OCI-LY7 (cell line): Measurements from ENCODE around the gene RAD51B. TPM values are rescaled to one million over a fixed set of nuclear protein-coding genes. Genes with fewer than 3 reads are reported as not detected.

Experiments used
- BruUV-seq: library from RNA; stranded (reverse); fragments of 400-500 nt; replicated peaks from 2 replicates; lab custom pipeline; 2021; lab: Mats Ljungman, UMichigan
- CTCF ChIA-PET: fragments of 300-600 bp; sonication (Branson Sonifier 250); formaldehyde crosslinking; loops from one replicate; lab custom pipeline; 2022; ENCODE audit warnings: antibody characterized with exemption; ENCODE audit not compliant: unreplicated experiment; lab: Charles Lee
- POLR2A ChIA-PET: fragments of 300-600 bp; sonication (Branson Sonifier 250); formaldehyde crosslinking; loops from one replicate; lab custom pipeline; 2022; ENCODE audit warnings: antibody characterized with exemption; lab: Charles Lee
- DNase-seq: peaks from one replicate; pipeline ENCODE4 v3.0.0-alpha.2; 2015; ENCODE audit warnings: low spot score
- H2AFZ ChIP-seq: fragments of 200-600 bp; sonication (generic), shearing (Covaris generic); 2 replicates; pipeline ENCODE4 v1.6.1; 2014; ENCODE audit warnings: mild to moderate bottlenecking, antibody characterized with exemption, low read length, moderate library complexity
- H3K27ac ChIP-seq: fragments of 200-600 bp; sonication (generic); 2 replicates; pipeline ENCODE4 v1.5.1; 2014; ENCODE audit warnings: mixed run types, low read depth, mild to moderate bottlenecking, moderate library complexity, low read length, inconsistent platforms; ENCODE audit not compliant: poor library complexity, severe bottlenecking
- H3K36me3 ChIP-seq: fragments of 200-600 bp; sonication (generic); 2 replicates; pipeline ENCODE4 v1.6.1; 2014; ENCODE audit warnings: mild to moderate bottlenecking, antibody characterized with exemption, low read length, moderate library complexity, mixed read lengths; ENCODE audit not compliant: insufficient read depth
- H3K4me1 ChIP-seq: fragments of 200-600 bp; sonication (generic); 2 replicates; pipeline ENCODE4 v1.5.1; 2014; ENCODE audit warnings: mild to moderate bottlenecking, low read length; ENCODE audit not compliant: insufficient read depth, poor library complexity, severe bottlenecking
- H3K4me2 ChIP-seq: fragments of 200-600 bp; sonication (generic); 2 replicates; pipeline ENCODE4 v1.6.1; 2014; ENCODE audit warnings: mild to moderate bottlenecking, low read length
- H3K4me3 ChIP-seq: fragments of 200-600 bp; sonication (generic); 2 replicates; pipeline ENCODE4 v1.5.1; 2014; ENCODE audit warnings: mild to moderate bottlenecking, low read depth, low read length; ENCODE audit not compliant: poor library complexity, severe bottlenecking
- H3K79me2 ChIP-seq: fragments of 200-600 bp; sonication (generic); 2 replicates; pipeline ENCODE4 v1.6.1; 2016; ENCODE audit warnings: low read depth, mild to moderate bottlenecking, low read length, moderate library complexity, mixed read lengths; ENCODE audit not compliant: insufficient read depth
- H3K9me2 ChIP-seq: fragments of 200-600 bp; sonication (generic); 2 replicates; pipeline ENCODE4 v1.6.1; 2016; ENCODE audit warnings: mild to moderate bottlenecking, low read length, mixed read lengths; ENCODE audit not compliant: insufficient read depth
- H3K9me3 ChIP-seq: fragments of 200-600 bp; sonication (generic); 2 replicates; pipeline ENCODE4 v1.6.1; 2014; ENCODE audit warnings: mild to moderate bottlenecking, mixed run types, low read length, mixed read lengths
- H4K20me1 ChIP-seq: fragments of 200-600 bp; sonication (generic); 2 replicates; pipeline ENCODE4 v1.6.1; 2014; ENCODE audit warnings: mild to moderate bottlenecking, antibody characterized with exemption, low read length, moderate library complexity, mixed read lengths; ENCODE audit not compliant: insufficient read depth
- CTCF ChIP-seq: fragments of 200-600 bp; sonication (generic); conservative IDR thresholded peaks from 2 replicates; pipeline ENCODE4 v1.5.1; 2014; ENCODE audit warnings: mild to moderate bottlenecking, antibody characterized with exemption, low read length, moderate library complexity, mixed read lengths
- EZH2phosphoT487 ChIP-seq: fragments of 200-600 bp; sonication (generic); IDR thresholded peaks from 2 replicates; pipeline ENCODE4 v1.6.1; 2018; ENCODE audit warnings: low read depth, borderline replicate concordance, mild to moderate bottlenecking, mixed run types, antibody characterized with exemption, low read length, moderate library complexity, mixed read lengths
- intact Hi-C: fragments of 100-400 bp; cut with micrococcal nuclease; formaldehyde crosslinking; loops from one replicate; pipeline ENCODE4 v1.10.0; 2022; ENCODE audit not compliant: unreplicated experiment
- total RNA-seq, 2 experiments: library from RNA; depleted of rRNA in 1 of 2; stranded (reverse); fragments of >200 nt in 1 of 2; shearing (Covaris generic) in 1 of 2; gene quantifications; 2 replicates each; pipeline ENCODE4 v1.2.3, GENCODE V29; 2014 to 2022

Gene RAD51B
- total RNA-seq, 2 experiments from 2014 or later, result 41.4 to 89.9 TPM

GRCh38 chr14:68248481-68249255 lies 429.1 kb downstream of the RAD51B start:
- Histone ChIP-seq H3K79me2 (no peaks in the 10 kb centered on the region), H3K9me2 (no peaks in the 10 kb centered on the region), H3K4me2 (peak overlapping the region; percentile 60), H2AFZ (peak overlapping the region; percentile 62), H3K9me3 (no peaks in the 10 kb centered on the region; the same call in 1 of the 2 replicates), H4K20me1 (no peaks in the 10 kb centered on the region), H3K36me3 (no peaks in the 10 kb centered on the region), H3K27ac (peak overlapping the region; percentile 66), H3K4me1 (peaks cover 60% of the 10 kb centered on the region), H3K4me3 (peak overlapping the region; percentile 2)
- no TSS peak for BruUV-seq
- CTCF ChIA-PET, result interaction anchor here (0.9 to 1.5 kb wide), 6 partner anchors 15 to 571 kb away, joined by 3 to 5 read pairs (median 4); no protein-coding TSS in a partner anchor
- intact Hi-C loops, result loop anchor here (1.0 to 2.0 kb wide), 7 partner anchors 160 to 596 kb away; no protein-coding TSS in a partner anchor
- POLR2A ChIA-PET, result interaction anchor here (0.6 to 5.8 kb wide), 13 partner anchors 11 to 660 kb away, joined by 3 to 44 read pairs (median 4); partner anchors contain the start of gene ZFP36L1
- DNase-seq, result peak; percentile 85
- no peak for TF ChIP-seq EZH2phosphoT487
- peak; percentile 92 for TF ChIP-seq CTCF

- Histone ChIP-seq H3K4me1 (peaks cover 70% of the 10 kb centered on the region), H3K9me2 (no peaks in the 10 kb centered on the region), H4K20me1 (no peaks in the 10 kb centered on the region), H3K9me3 (no peaks in the 10 kb centered on the region; the same call in 1 of the 2 replicates), H3K4me2 (peak overlapping the region; percentile 60), H3K36me3 (no peaks in the 10 kb centered on the region), H3K79me2 (no peaks in the 10 kb centered on the region), H3K4me3 (no peak overlapping the region), H3K27ac (peak overlapping the region; percentile 66), H2AFZ (peak overlapping the region; percentile 62; the same call in 1 of the 2 replicates)
- TF ChIP-seq CTCF (no peak), EZH2phosphoT487 (no peak)
- BruUV-seq, result no TSS peak
- ChIA-PET CTCF (interaction anchor here (1.0 to 2.0 kb wide), 6 partner anchors 10 to 568 kb away, joined by 3 to 8 read pairs (median 4); no protein-coding TSS in a partner anchor), POLR2A (interaction anchor here (0.5 to 5.8 kb wide), 16 partner anchors 10 to 566 kb away, joined by 3 to 44 read pairs (median 4); partner anchors contain the start of gene ZFP36L1)
- intact Hi-C loops, result loop anchor here (2.0 to 5.0 kb wide), 7 partner anchors 33 to 575 kb away; no protein-coding TSS in a partner anchor
- no peak for DNase-seq
These were observed 430.3 kb downstream of the RAD51B start for GRCh38 chr14:68249661-68250451.
